GM12873 (cell line): Measurements from ENCODE around the gene TIFAB.

Experiments
- TF ChIP-seq, protein P1 (sequence below): IDR thresholded peaks from 2 replicates; pipeline ENCODE4 v1.5.1; 2012; ENCODE audit warnings: low read depth, mild to moderate bottlenecking, moderate library complexity, low read length, control low read depth; ENCODE audit not compliant: insufficient read depth; ENCODE audit errors: missing control alignments

The TIFAB gene

DNA sequence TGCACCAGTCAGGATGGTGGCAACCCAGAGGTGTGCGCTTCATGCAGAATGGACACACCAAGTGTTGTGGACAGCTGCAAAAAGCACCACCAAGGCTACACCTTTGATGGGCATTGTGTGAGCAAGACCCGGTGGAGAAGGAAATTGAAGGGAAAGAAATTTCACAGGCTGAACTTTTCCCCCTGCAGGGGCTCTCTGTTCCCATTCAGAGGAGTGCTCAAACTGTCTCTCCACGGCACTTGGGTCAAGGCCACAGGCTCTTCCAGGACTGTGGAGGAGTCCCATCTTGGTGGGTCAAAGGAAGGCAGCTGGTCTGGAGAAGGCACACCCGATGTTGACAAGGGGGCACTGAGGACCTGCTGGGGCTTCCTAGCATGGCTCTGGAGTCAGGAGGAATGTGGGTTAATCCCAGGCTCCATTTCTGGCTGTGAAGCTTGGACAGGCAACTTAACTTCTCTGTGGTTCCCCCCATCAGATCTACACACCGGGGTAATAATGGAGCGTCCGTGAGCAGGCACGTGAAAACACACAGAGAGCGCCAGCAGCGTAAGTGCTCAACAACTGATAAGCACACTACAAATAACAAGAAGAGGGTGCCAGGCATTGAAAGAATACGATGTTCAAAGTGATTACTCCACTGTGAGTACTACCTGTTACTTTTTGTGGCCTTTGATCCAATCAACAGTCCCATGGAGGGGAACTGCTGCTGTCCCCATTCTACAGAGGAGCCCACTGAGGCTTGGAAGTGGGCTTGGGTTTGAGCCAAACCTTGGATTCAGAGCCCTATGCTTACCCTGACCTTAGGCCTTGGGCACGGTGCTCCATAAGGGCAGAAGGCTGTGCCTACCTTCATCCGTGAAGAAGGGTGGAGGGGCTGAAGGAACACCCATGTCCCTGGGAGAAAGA lies 34.2 kb upstream of the TIFAB start:
- TF ChIP-seq, protein P1, sequence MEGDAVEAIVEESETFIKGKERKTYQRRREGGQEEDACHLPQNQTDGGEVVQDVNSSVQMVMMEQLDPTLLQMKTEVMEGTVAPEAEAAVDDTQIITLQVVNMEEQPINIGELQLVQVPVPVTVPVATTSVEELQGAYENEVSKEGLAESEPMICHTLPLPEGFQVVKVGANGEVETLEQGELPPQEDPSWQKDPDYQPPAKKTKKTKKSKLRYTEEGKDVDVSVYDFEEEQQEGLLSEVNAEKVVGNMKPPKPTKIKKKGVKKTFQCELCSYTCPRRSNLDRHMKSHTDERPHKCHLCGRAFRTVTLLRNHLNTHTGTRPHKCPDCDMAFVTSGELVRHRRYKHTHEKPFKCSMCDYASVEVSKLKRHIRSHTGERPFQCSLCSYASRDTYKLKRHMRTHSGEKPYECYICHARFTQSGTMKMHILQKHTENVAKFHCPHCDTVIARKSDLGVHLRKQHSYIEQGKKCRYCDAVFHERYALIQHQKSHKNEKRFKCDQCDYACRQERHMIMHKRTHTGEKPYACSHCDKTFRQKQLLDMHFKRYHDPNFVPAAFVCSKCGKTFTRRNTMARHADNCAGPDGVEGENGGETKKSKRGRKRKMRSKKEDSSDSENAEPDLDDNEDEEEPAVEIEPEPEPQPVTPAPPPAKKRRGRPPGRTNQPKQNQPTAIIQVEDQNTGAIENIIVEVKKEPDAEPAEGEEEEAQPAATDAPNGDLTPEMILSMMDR: no peak

DNA sequence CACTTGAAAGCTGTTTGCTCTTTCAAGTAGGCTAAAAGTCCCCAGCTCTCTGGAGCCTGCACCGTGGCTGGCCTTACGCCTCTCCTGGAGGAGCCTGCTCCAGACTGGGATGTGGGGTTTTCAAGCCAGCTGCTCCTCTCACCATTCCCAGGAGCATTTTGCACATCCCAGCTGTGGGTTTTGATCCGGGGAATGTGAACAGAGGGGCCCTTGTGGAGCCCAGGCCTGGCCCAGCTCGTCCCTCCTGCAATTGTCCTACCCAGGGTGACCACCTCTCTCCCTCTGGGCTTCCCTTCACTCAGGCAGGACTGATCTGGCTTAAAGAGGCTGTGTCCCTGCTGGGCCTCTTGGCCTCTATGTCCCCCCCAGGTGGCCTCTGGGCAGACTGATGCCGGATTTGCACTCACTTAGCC lies 32.5 kb upstream of the TIFAB start:
- TF ChIP-seq, protein P1: no peak

DNA sequence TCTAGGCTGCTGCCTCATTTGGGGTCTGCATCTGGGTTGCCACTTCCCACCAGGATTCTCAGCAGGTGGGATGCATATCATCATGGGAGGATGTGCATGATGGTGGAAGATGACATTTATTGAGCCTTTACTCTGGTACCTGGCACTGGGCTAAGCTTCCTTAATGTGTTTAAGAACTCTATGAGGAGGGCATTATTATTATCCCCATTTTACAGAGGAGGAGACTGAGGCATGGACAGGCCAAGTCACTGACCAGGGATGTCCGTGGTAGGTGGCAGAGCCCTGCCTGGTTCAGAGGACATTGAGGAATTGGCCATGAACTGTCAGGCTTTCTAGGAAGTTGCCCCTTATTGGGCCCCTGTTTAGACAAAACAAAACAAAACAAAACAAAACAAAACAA lies 31.1 kb upstream of the TIFAB start:
- TF ChIP-seq, protein P1: no peak

DNA sequence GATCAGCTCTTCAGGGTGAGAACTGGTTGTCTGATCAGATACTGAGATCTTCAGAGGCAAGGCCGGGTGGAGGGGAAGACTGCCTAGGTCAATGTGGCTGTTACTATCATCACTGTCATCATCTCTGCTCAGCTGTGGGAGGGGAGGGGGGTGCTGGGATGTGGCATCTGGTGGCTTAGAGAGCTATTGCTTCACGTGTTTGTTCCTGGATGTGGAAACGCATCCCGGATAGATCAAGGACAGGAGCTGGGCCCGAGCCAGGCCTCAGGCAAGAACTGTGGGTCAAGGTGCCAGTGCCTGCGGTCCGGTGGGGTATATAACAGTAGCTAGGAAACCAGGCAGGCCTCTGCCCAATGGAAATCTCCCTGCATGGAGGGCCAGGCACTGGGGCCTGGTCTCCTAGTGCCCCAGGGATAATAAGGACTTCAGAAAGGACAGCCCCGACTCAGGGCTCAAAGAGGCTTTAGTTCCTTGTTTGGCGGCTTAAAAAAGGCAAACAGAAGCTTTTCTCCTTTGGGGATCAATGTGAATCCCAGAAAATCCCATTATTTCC lies 30.3 kb upstream of the TIFAB start:
- TF ChIP-seq, protein P1: no peak

DNA sequence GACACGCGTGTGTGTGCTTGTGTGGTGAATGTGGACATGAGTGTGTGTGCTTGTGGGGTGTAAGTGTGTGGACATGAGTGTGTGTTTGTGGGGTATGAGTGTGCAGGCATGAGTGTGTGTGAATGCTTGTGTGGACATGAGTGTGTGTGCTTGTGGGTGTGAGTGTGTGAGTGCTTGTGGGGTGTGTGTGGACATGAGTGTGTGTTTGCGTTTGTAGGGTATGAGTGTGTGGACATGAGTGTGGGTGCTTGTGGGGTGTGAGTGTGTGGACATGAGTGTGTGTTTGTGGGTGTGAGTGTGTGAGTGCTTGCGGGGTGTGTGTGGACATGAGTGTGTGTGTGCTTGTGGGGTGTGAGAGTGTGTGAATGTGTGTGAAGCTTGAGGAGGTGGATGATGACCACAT lies 29.8 kb upstream of the TIFAB start:
- TF ChIP-seq, protein P1: no peak

DNA sequence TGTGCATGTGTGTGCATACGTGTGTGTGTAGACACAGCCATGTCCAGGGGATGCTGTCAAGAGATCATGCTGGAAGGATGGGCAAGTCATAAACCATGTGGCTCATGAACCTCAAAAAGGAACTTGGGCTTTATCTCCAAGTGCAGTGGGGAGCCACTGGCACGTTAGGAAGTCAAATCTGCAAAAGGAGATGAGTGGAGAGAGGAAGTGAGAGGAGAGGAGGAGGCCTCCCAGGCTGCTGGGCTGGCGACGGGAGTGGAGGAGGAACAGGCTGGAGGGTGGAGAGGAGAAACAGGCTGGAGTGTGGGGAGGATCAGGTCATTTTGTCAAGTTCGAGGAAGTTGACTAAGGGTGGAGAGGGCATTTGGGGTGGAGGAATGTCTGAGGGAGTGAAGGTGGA lies 29.2 kb upstream of the TIFAB start:
- TF ChIP-seq, protein P1: no peak

DNA sequence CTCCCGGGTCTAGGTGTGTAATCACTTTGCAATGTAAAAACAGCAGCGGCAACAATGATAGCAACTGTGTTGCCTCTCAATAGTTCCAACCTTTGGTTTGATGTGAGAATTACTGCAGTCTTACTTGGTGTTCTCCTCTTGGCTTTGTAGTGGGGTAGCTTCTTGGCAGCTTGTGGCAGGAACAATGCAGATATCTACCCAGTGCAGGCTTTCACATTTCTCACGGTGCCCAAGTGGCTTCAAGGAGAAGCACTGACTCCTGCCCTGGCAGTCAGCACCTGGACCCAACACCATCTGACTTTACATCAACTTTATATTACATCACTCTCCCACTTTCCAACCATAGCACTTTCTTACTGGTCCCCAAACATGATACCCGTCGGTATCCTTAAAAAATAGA lies 28.4 kb upstream of the TIFAB start:
- TF ChIP-seq, protein P1: no peak
